H1 (cell line): ENCODE results near the gene ASB13. TPM values are rescaled to one million over a fixed set of nuclear protein-coding genes. Genes with fewer than 3 reads are reported as not detected.

Source experiments
- CTCF ChIA-PET: fragments of 300-600 bp; sonication (Branson Sonifier 250); formaldehyde crosslinking; loops from one replicate; lab custom pipeline; 2021; ENCODE audit not compliant: partially characterized antibody; lab: Charles Lee
- POLR2A ChIA-PET: fragments of 300-600 bp; sonication (Branson Sonifier 250); formaldehyde crosslinking; loops from one replicate; lab custom pipeline; 2021; ENCODE audit warnings: inconsistent platforms; ENCODE audit not compliant: partially characterized antibody; lab: Charles Lee
- DNase-seq, 2 experiments: peaks; one replicate each; pipeline versions ENCODE4 v3.0.0 to v3.0.0-alpha.2; 2010 to 2022; ENCODE audit warnings: low spot score in 2 of 2, low read depth in 1 of 2, mixed read lengths in 1 of 2
- FAIRE-seq: peaks from 2 replicates; lab custom pipeline; 2011; peaks lifted over from hg19 to GRCh38; lab: Jason Lieb, UNC
- H2AFZ ChIP-seq: 2 replicates; pipeline ENCODE4 v1.8.1; 2012; ENCODE audit warnings: low read length, inconsistent platforms
- H2AK5ac ChIP-seq: 2 replicates; pipeline ENCODE4 v1.6.1; 2013; ENCODE audit warnings: low read depth, low read length
- H2BK120ac ChIP-seq: replicated peaks from 2 replicates; pipeline ENCODE3; 2013; ENCODE audit warnings: low read depth, low read length, inconsistent platforms
- H2BK12ac ChIP-seq: 2 replicates; pipeline ENCODE4 v1.6.1; 2013; ENCODE audit warnings: low read depth, low read length
- H2BK15ac ChIP-seq: 2 replicates; pipeline ENCODE4 v1.6.1; 2013; ENCODE audit warnings: low read length
- H2BK20ac ChIP-seq: 2 replicates; pipeline ENCODE4 v1.6.1; 2013; ENCODE audit warnings: low read length
- H2BK5ac ChIP-seq: 2 replicates; pipeline ENCODE4 v1.6.1; 2013; ENCODE audit warnings: low read depth, low read length
- H3K14ac ChIP-seq: 2 replicates; pipeline ENCODE4 v1.6.1; 2013; ENCODE audit warnings: inconsistent platforms; ENCODE audit not compliant: insufficient read length
- H3K18ac ChIP-seq: 2 replicates; pipeline ENCODE4 v1.6.1; 2013; ENCODE audit warnings: low read length; ENCODE audit errors: extremely low read depth
- H3K23ac ChIP-seq: 2 replicates; pipeline ENCODE4 v1.6.1; 2013; ENCODE audit warnings: inconsistent platforms; ENCODE audit not compliant: insufficient read length
- H3K23me2 ChIP-seq: 2 replicates; pipeline ENCODE4 v1.6.1; 2013; ENCODE audit warnings: low read depth, low read length
- H3K27ac ChIP-seq: 2 replicates; pipeline ENCODE4 v1.6.1; 2011; ENCODE audit warnings: low read depth, low read length, inconsistent platforms
- H3K27me3 ChIP-seq, 4 experiments: replicated peaks in 1 of 4; 1 replicate in 1 of 4; 2 replicates in 3 of 4; pipeline versions ENCODE4 v1.6.1 to v1.8.1; 2011 to 2013; ENCODE audit warnings: low read length in 3 of 4, mild to moderate bottlenecking in 3 of 4, inconsistent platforms in 2 of 4, mixed read lengths in 2 of 4, moderate library complexity in 1 of 4; ENCODE audit not compliant: control insufficient read depth in 3 of 4, insufficient read depth in 3 of 4; ENCODE audit errors: extremely low read depth in 1 of 4
- H3K36me3 ChIP-seq, 4 experiments: 2 replicates each; pipeline versions ENCODE4 v1.6.1 to v1.8.1; 2011 to 2013; ENCODE audit warnings: mild to moderate bottlenecking in 4 of 4, low read length in 3 of 4, moderate library complexity in 2 of 4, control low read depth in 1 of 4, inconsistent platforms in 1 of 4; ENCODE audit not compliant: insufficient read depth in 4 of 4, control insufficient read depth in 2 of 4
- H3K4ac ChIP-seq: replicated peaks from 2 replicates; pipeline ENCODE3; 2013; ENCODE audit warnings: low read length, low read depth, mixed read lengths, inconsistent platforms; ENCODE audit not compliant: insufficient read length
- H3K4me1 ChIP-seq, 4 experiments: replicated peaks in 1 of 4; 1 replicate in 1 of 4; 2 replicates in 3 of 4; pipeline versions ENCODE4 v1.6.1 to v1.8.1; 2011 to 2013; ENCODE audit warnings: low read length in 3 of 4, inconsistent platforms in 2 of 4, mixed read lengths in 1 of 4; ENCODE audit not compliant: insufficient read depth in 4 of 4, control insufficient read depth in 3 of 4
- H3K4me2 ChIP-seq, 2 experiments: 2 replicates each; pipeline versions ENCODE4 v1.6.1 to v1.8.1; 2011 to 2013; ENCODE audit warnings: low read depth in 2 of 2, low read length in 2 of 2, control low read depth in 1 of 2, inconsistent platforms in 1 of 2, mild to moderate bottlenecking in 1 of 2; ENCODE audit not compliant: insufficient read depth in 1 of 2
- H3K4me3 ChIP-seq, 4 experiments: fragments of 200-600, 300-600 bp in 1 of 4; sonication (generic), shearing (Covaris generic), sonication (Bioruptor Twin) in 1 of 4; 2 replicates each; pipeline versions ENCODE4 v1.5.1 to v1.8.1; 2011 to 2016; ENCODE audit warnings: low read length in 4 of 4, low read depth in 3 of 4, control low read depth in 2 of 4, inconsistent platforms in 2 of 4, mild to moderate bottlenecking in 2 of 4, mixed read lengths in 1 of 4, moderate library complexity in 1 of 4; ENCODE audit not compliant: insufficient read depth in 2 of 4; ENCODE audit errors: extremely low read depth in 1 of 4
- H3K56ac ChIP-seq: replicated peaks from 2 replicates; pipeline ENCODE3; 2013; ENCODE audit warnings: low read depth, mild to moderate bottlenecking, mixed read lengths, low read length, inconsistent platforms; ENCODE audit not compliant: insufficient read length
- H3K79me1 ChIP-seq: 2 replicates; pipeline ENCODE4 v1.6.1; 2013; ENCODE audit warnings: low read depth, low read length, control low read depth
- H3K79me2 ChIP-seq, 2 experiments: 2 replicates each; pipeline versions ENCODE4 v1.6.1 to v1.8.1; 2012 to 2013; ENCODE audit warnings: low read length in 2 of 2, mild to moderate bottlenecking in 2 of 2, inconsistent platforms in 1 of 2; ENCODE audit not compliant: insufficient read depth in 2 of 2, control insufficient read depth in 1 of 2
- H3K9ac ChIP-seq, 4 experiments: replicated peaks in 1 of 4; 1 replicate in 1 of 4; 2 replicates in 3 of 4; pipeline versions ENCODE4 v1.6.1 to v1.8.1; 2011 to 2013; ENCODE audit warnings: low read depth in 3 of 4, low read length in 3 of 4, control low read depth in 2 of 4, mild to moderate bottlenecking in 2 of 4, moderate library complexity in 2 of 4, inconsistent platforms in 1 of 4; ENCODE audit errors: extremely low read depth in 1 of 4
- H3K9me3 ChIP-seq, 2 experiments: 2 replicates each; pipeline versions ENCODE4 v1.6.1 to v1.8.1; 2012 to 2013; ENCODE audit warnings: mild to moderate bottlenecking in 2 of 2, moderate library complexity in 2 of 2, control low read depth in 1 of 2, inconsistent platforms in 1 of 2, low read depth in 1 of 2, low read length in 1 of 2, mixed read lengths in 1 of 2; ENCODE audit not compliant: insufficient read depth in 2 of 2
- H4K20me1 ChIP-seq, 2 experiments: replicated peaks in 1 of 2; 2 replicates each; pipeline versions ENCODE3 to v1.8.1; 2011 to 2013; ENCODE audit warnings: inconsistent platforms in 2 of 2, low read length in 2 of 2, mild to moderate bottlenecking in 1 of 2; ENCODE audit not compliant: insufficient read depth in 2 of 2, control insufficient read depth in 1 of 2
- H4K5ac ChIP-seq: 2 replicates; pipeline ENCODE4 v1.6.1; 2013; ENCODE audit warnings: low read length, low read depth, mixed read lengths, inconsistent platforms; ENCODE audit not compliant: insufficient read length
- H4K8ac ChIP-seq: 2 replicates; pipeline ENCODE4 v1.8.0; 2013; ENCODE audit warnings: mild to moderate bottlenecking, moderate library complexity, low read length, inconsistent platforms; ENCODE audit not compliant: insufficient read depth; ENCODE audit errors: extremely low read depth
- H4K91ac ChIP-seq: replicated peaks from 2 replicates; pipeline ENCODE3; 2013; ENCODE audit warnings: low read length, mixed read lengths, inconsistent platforms; ENCODE audit not compliant: insufficient read length
- BACH1 ChIP-seq: IDR thresholded peaks from 2 replicates; pipeline ENCODE4 v1.6.1; 2012; ENCODE audit warnings: low read length, improper control_type of control experiment
- CTBP2 ChIP-seq: IDR thresholded peaks from 2 replicates; pipeline ENCODE4 v1.7.0; 2011; ENCODE audit warnings: borderline replicate concordance, mild to moderate bottlenecking, moderate library complexity, mixed read lengths, low read length; ENCODE audit not compliant: insufficient read depth, insufficient read length
- GABPA ChIP-seq: IDR thresholded peaks from 2 replicates; pipeline ENCODE4 v1.6.1; 2011; ENCODE audit warnings: mild to moderate bottlenecking, low read length, moderate library complexity, borderline replicate concordance; ENCODE audit not compliant: insufficient read depth
- GTF2F1 ChIP-seq: IDR thresholded peaks from 2 replicates; pipeline ENCODE4 v1.6.1; 2012; ENCODE audit warnings: low read depth, low read length, improper control_type of control experiment, borderline replicate concordance
- JUND ChIP-seq: IDR thresholded peaks from 2 replicates; pipeline ENCODE4 v1.6.1; 2011; ENCODE audit warnings: mild to moderate bottlenecking, improper control_type of control experiment, low read length
- RNF2 ChIP-seq: fragments of 200-900, 300-1000 bp; sonication (generic); IDR thresholded peaks from 2 replicates; pipeline ENCODE4 v1.7.1; 2016; ENCODE audit warnings: borderline replicate concordance, low read depth, mild to moderate bottlenecking, antibody characterized with exemption, low read length; ENCODE audit not compliant: poor library complexity, severe bottlenecking; ENCODE audit errors: missing control alignments
- RXRA ChIP-seq: IDR thresholded peaks from 2 replicates; pipeline ENCODE4 v1.6.1; 2011; ENCODE audit warnings: low read depth, mild to moderate bottlenecking, low read length, moderate library complexity; ENCODE audit not compliant: insufficient read depth
- SP1 ChIP-seq: IDR thresholded peaks from 2 replicates; pipeline ENCODE4 v1.6.1; 2011; ENCODE audit warnings: low read depth, low read length
- SRF ChIP-seq: IDR thresholded peaks from 2 replicates; pipeline ENCODE4 v1.6.1; 2011; ENCODE audit warnings: mild to moderate bottlenecking, low read depth, low read length, moderate library complexity
- TBP ChIP-seq: IDR thresholded peaks from 2 replicates; pipeline ENCODE4 v1.6.1; 2011; ENCODE audit warnings: low read depth, low read length, improper control_type of control experiment
- WGBS, 2 experiments: shearing (Covaris generic) in 1 of 2; methylation state at CpG; one replicate each; pipeline versions ENCODE4 v1.1.6 to v1.1.7; 2013 to 2015; ENCODE audit warnings: low lambda C conversion rate in 2 of 2, mixed read lengths in 2 of 2, inconsistent platforms in 1 of 2, low coverage in 1 of 2, missing lambda C conversion rate in 1 of 2; ENCODE audit not compliant: insufficient replicate concordance in 2 of 2, insufficient coverage in 1 of 2, insufficient read length in 1 of 2; ENCODE audit errors: extremely low coverage in 1 of 2, missing lambda C conversion rate in 1 of 2; 5-methylcytosine and 5-hydroxymethylcytosine counted together
- polyA plus RNA-seq, 7 experiments: library from polyadenylated mRNA; depleted of rRNA in 3 of 7; stranded (reverse) in 5 of 7; unstranded in 2 of 7; fragments of >200 nt in 5 of 7; fragments of 200-250 nt in 2 of 7; gene quantifications; 1 replicate in 5 of 7; 2 replicates in 1 of 7; 4 replicates in 1 of 7; pipeline versions ENCODE4 v1.2.1 to v1.2.3, GENCODE V29; 2011 to 2013; ENCODE audit warnings: missing spikeins in 2 of 7, mixed read lengths in 2 of 7
- total RNA-seq: library from RNA; stranded (reverse); fragmentation: NEBNext Ultra II Directional; extraction: Animal tissue kit (Norgen Biotek cat#: 25700); gene quantifications from 2 replicates; pipeline ENCODE4 v1.2.1, GENCODE V29; 2021

Gene ASB13
- total and polyA plus RNA-seq, 2 of the 8 experiments (the other 6 are each of a cell fraction or from before 2014, with no cell fraction given), result 12.3 to 20.2 TPM

DNA sequence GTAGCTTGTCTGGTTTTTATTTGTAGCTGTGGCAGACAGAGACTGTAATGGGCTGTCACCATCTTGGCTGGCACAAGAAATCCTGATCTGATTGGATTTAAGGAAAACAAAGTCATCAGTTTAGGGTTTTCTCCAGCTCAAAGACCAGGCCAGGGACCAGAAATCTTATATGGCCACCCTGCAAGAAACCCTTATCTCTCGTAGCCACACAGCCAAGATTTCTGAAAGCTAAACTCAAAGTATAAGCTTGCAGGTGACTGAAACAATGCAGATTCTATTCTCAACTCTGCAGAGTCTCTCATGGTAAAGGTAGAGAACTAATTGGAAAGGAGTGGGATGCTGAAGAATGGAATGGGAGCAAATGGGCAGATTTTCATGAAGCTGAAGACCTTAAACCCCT, 3.2 kb upstream of the ASB13 start:
- H4K20me1 ChIP-seq, result peaks cover 2 to 3% of the 10 kb centered on the region in 2 experiments
- H2BK5ac ChIP-seq, result no peak overlapping the region
- H2BK20ac ChIP-seq, result no peak overlapping the region
- H2BK120ac ChIP-seq, result no peak overlapping the region
- DNase-seq, result no peak
- no peaks in the 10 kb centered on the region for H3K79me1 ChIP-seq
- peaks cover 0 to 5% of the 10 kb centered on the region in 2 experiments; a peak in 2 of 4 replicates for H3K9me3 ChIP-seq
- H3K23ac ChIP-seq, result no peak overlapping the region
- H3K27me3 ChIP-seq, result 0 out of 7 replicates have a peak, but pooled peaks cover 0 to 4% (median 1%) of the 10 kb centered on the region in 4 experiments
- H3K36me3 ChIP-seq, result no peaks in the 10 kb centered on the region
- H3K4me1 ChIP-seq, result peaks cover 0 to 6% (median 5%) of the 10 kb centered on the region in 4 experiments; a peak in 4 of 7 replicates
- H3K27ac ChIP-seq, result no peak overlapping the region
- no peak overlapping the region for H3K18ac ChIP-seq
- H4K5ac ChIP-seq, result no peak overlapping the region
- peaks cover 0 to 10% of the 10 kb centered on the region in 2 experiments; a peak in 1 of 4 replicates for H3K79me2 ChIP-seq
- peaks cover 5% of the 10 kb centered on the region for H3K23me2 ChIP-seq
- no peak overlapping the region for H4K91ac ChIP-seq
- no peak overlapping the region for H2BK15ac ChIP-seq
- H3K56ac ChIP-seq, result no peak overlapping the region
- no peak overlapping the region for H3K4ac ChIP-seq
- H2AK5ac ChIP-seq, result no peak overlapping the region
- 86% methylated on average over 1 of the region's 1 CpG; no CpG with 5 or more reads in 1 of the 2 experiments for WGBS, 2 experiments
- no peak overlapping the region for H2AFZ ChIP-seq
- H3K9ac ChIP-seq, result no peak overlapping the region
- no peak overlapping the region for H3K14ac ChIP-seq
- no peak overlapping the region for H2BK12ac ChIP-seq
- H4K8ac ChIP-seq, result no peak overlapping the region
- CTCF ChIA-PET, result interaction anchor here (1.6 to 3.3 kb wide), 3 partner anchors 9 to 39 kb away, joined by 6 to 11 read pairs (median 7); partner anchors contain the start of gene TASOR2
- H3K4me2 ChIP-seq, result no peak overlapping the region
- H3K4me3 ChIP-seq, result no peak overlapping the region
- FAIRE-seq, result no peak
- POLR2A ChIA-PET, result interaction anchor here (2.0 kb wide), 1 partner anchor 14 kb away, joined by 5 read pairs; no protein-coding TSS in a partner anchor
- TF ChIP-seq SRF (no peak), JUND (no peak), CTBP2 (no peak), SP1 (no peak), GABPA (no peak), GTF2F1 (no peak), BACH1 (no peak), RNF2 (no peak), RXRA (no peak), TBP (no peak)
